GM23338 (cell line): Measurements from ENCODE around the gene GRID1. TPM values are rescaled to one million over a fixed set of nuclear protein-coding genes. Genes with fewer than 3 reads are reported as not detected.

ENCODE experiments used
- ATAC-seq: fragments of 200-7000 bp; cut with Tn5 transposase; 3 replicates; pipeline ENCODE4 v1.9.1; 2020
- DNase-seq: peaks from one replicate; pipeline ENCODE4 v3.0.0-alpha.2; 2015; ENCODE audit warnings: low spot score
- H2AFZ ChIP-seq: fragments of 200-600 bp; sonication (generic); 2 replicates; pipeline ENCODE4 v1.8.0; 2016; ENCODE audit warnings: antibody characterized with exemption, mild to moderate bottlenecking, moderate library complexity
- H3F3A ChIP-seq: fragments of 200-600 bp; sonication (generic); replicated peaks from 2 replicates; pipeline ENCODE4 v1.8.0; 2017; ENCODE audit warnings: antibody characterized with exemption, mixed run types, low read depth
- H3K27ac ChIP-seq: fragments of 200-600 bp; sonication (generic); 2 replicates; pipeline ENCODE4 v1.6.1; 2016; ENCODE audit warnings: low read depth
- H3K27me3 ChIP-seq: fragments of 200-600 bp; sonication (generic); 2 replicates; pipeline ENCODE4 v1.8.0; 2016; ENCODE audit warnings: mild to moderate bottlenecking, mixed run types, moderate library complexity; ENCODE audit not compliant: insufficient read depth
- H3K36me3 ChIP-seq: fragments of 200-600 bp; sonication (generic); 2 replicates; pipeline ENCODE4 v1.8.0; 2016; ENCODE audit warnings: mild to moderate bottlenecking; ENCODE audit not compliant: insufficient read depth
- H3K4me1 ChIP-seq: fragments of 200-600 bp; sonication (generic); 2 replicates; pipeline ENCODE4 v1.8.0; 2016; ENCODE audit warnings: mild to moderate bottlenecking, moderate library complexity; ENCODE audit not compliant: insufficient read depth
- H3K4me2 ChIP-seq: fragments of 200-600 bp; sonication (generic); 2 replicates; pipeline ENCODE4 v1.7.1; 2017; ENCODE audit warnings: mixed run types
- H3K4me3 ChIP-seq: fragments of 200-600 bp; sonication (generic); 2 replicates; pipeline ENCODE4 v1.6.1; 2016; ENCODE audit warnings: mixed run types
- H3K79me2 ChIP-seq: fragments of 200-600 bp; sonication (generic); replicated peaks from 2 replicates; pipeline ENCODE4 v1.8.0; 2017; ENCODE audit warnings: mild to moderate bottlenecking; ENCODE audit not compliant: insufficient read depth
- H3K9me2 ChIP-seq: fragments of 200-600 bp; sonication (generic); 2 replicates; pipeline ENCODE4 v1.8.0; 2017; ENCODE audit not compliant: insufficient read depth
- H4K20me1 ChIP-seq: fragments of 200-600 bp; sonication (generic); replicated peaks from 2 replicates; pipeline ENCODE4 v1.8.0; 2017; ENCODE audit warnings: mild to moderate bottlenecking; ENCODE audit not compliant: insufficient read depth
- H3K27ac Mint-ChIP-seq: 2 replicates; pipeline ENCODE4 v1.8.0; 2020; ENCODE audit warnings: inconsistent platforms, mild to moderate bottlenecking, moderate library complexity, mixed read lengths
- H3K27me3 Mint-ChIP-seq: 3 replicates; pipeline ENCODE4 v1.8.0; 2022; ENCODE audit warnings: low read depth, mild to moderate bottlenecking, moderate library complexity, mixed read lengths, inconsistent platforms; ENCODE audit not compliant: insufficient read depth, poor library complexity
- H3K36me3 Mint-ChIP-seq: 3 replicates; pipeline ENCODE4 v1.8.0; 2021; ENCODE audit warnings: low read depth, mild to moderate bottlenecking, inconsistent platforms, moderate library complexity, mixed read lengths
- H3K4me1 Mint-ChIP-seq: 3 replicates; pipeline ENCODE4 v1.8.0; 2020; ENCODE audit warnings: mild to moderate bottlenecking, inconsistent platforms, mixed read lengths
- H3K4me3 Mint-ChIP-seq: 3 replicates; pipeline ENCODE4 v1.8.0; 2021; ENCODE audit warnings: moderate library complexity, mild to moderate bottlenecking, inconsistent platforms, mixed read lengths
- H3K9me3 Mint-ChIP-seq: 3 replicates; pipeline ENCODE4 v1.8.0; 2020; ENCODE audit warnings: moderate library complexity, mild to moderate bottlenecking, inconsistent platforms, mixed read lengths
- CREB1 ChIP-seq: fragments of 250-450 bp; sonication (Bioruptor Pico); IDR thresholded peaks from 2 replicates; pipeline ENCODE4 v1.5.0; 2020; ENCODE audit warnings: low read depth, mild to moderate bottlenecking, moderate library complexity
- EZH2 ChIP-seq: fragments of 200-600 bp; sonication (generic); IDR thresholded peaks from one replicate; pipeline ENCODE4 v1.8.0; 2017; ENCODE audit warnings: antibody characterized with exemption, mild to moderate bottlenecking, low read depth; ENCODE audit not compliant: unreplicated experiment
- EZH2phosphoT487 ChIP-seq: fragments of 200-600 bp; sonication (generic); IDR thresholded peaks from one replicate; pipeline ENCODE4 v1.8.1; 2018; ENCODE audit warnings: antibody characterized with exemption; ENCODE audit not compliant: unreplicated experiment
- JUNB ChIP-seq: IDR thresholded peaks from one replicate; pipeline ENCODE4 v1.6.1; 2016; ENCODE audit warnings: antibody characterized with exemption; ENCODE audit not compliant: unreplicated experiment
- NANOG ChIP-seq: IDR thresholded peaks from 2 replicates; pipeline ENCODE4 v1.6.1; 2016; ENCODE audit warnings: antibody characterized with exemption, borderline replicate concordance
- POLR2AphosphoS5 ChIP-seq: IDR thresholded peaks from 2 replicates; pipeline ENCODE4 v1.6.1; 2016; ENCODE audit warnings: antibody characterized with exemption, low read depth
- STAT1 ChIP-seq: IDR thresholded peaks from one replicate; pipeline ENCODE4 v1.6.1; 2016; ENCODE audit warnings: antibody characterized with exemption; ENCODE audit not compliant: unreplicated experiment
- ZNF114 ChIP-seq: fragments of 250-450 bp; sonication (Bioruptor Pico); IDR thresholded peaks from 2 replicates; pipeline ENCODE4 v1.5.0; 2020; ENCODE audit warnings: mild to moderate bottlenecking, moderate library complexity
- ZNF331 ChIP-seq: fragments of 250-450 bp; sonication (Bioruptor Pico); IDR thresholded peaks from 2 replicates; pipeline ENCODE4 v1.5.0; 2020; ENCODE audit warnings: low read depth, mild to moderate bottlenecking, moderate library complexity
- polyA plus RNA-seq: library from polyadenylated mRNA; unstranded; fragments of >200 nt; fragmentation: Nextera tagmentation; extraction: Ambion mirVana; gene quantifications from 2 replicates; pipeline ENCODE4 v1.2.1, GENCODE V29; 2016
- total RNA-seq: library from RNA; depleted of rRNA; stranded (reverse); fragments of >200 nt; shearing (Covaris generic); gene quantifications from 2 replicates; pipeline ENCODE4 v1.2.3, GENCODE V29; 2014
- TF ChIP-seq, protein P1 (sequence below): fragments of 250-450 bp; sonication (Bioruptor Pico); IDR thresholded peaks from 2 replicates; pipeline ENCODE4 v1.5.0; 2020; ENCODE audit warnings: mild to moderate bottlenecking, moderate library complexity
- TF ChIP-seq, protein P2 (sequence below), 2 experiments: fragments of 200-600 bp in 1 of 2; sonication (generic) in 1 of 2; conservative IDR thresholded peaks; 2 replicates each; pipeline versions ENCODE4 v1.5.1 to v1.6.1; 2016 to 2017; ENCODE audit warnings: antibody characterized with exemption in 2 of 2, low read depth in 2 of 2, mild to moderate bottlenecking in 2 of 2, moderate library complexity in 1 of 2
- TF ChIP-seq, protein P3 (sequence below): IDR thresholded peaks from 2 replicates; pipeline ENCODE4 v1.6.1; 2016; ENCODE audit warnings: antibody characterized with exemption
- TF ChIP-seq, protein P4 (sequence below): IDR thresholded peaks from one replicate; pipeline ENCODE4 v1.6.1; 2018; ENCODE audit warnings: antibody characterized with exemption; ENCODE audit not compliant: unreplicated experiment

Gene GRID1
- total and polyA plus RNA-seq, 2 experiments from 2014 or later = 0.14 to 0.15 TPM

DNA sequence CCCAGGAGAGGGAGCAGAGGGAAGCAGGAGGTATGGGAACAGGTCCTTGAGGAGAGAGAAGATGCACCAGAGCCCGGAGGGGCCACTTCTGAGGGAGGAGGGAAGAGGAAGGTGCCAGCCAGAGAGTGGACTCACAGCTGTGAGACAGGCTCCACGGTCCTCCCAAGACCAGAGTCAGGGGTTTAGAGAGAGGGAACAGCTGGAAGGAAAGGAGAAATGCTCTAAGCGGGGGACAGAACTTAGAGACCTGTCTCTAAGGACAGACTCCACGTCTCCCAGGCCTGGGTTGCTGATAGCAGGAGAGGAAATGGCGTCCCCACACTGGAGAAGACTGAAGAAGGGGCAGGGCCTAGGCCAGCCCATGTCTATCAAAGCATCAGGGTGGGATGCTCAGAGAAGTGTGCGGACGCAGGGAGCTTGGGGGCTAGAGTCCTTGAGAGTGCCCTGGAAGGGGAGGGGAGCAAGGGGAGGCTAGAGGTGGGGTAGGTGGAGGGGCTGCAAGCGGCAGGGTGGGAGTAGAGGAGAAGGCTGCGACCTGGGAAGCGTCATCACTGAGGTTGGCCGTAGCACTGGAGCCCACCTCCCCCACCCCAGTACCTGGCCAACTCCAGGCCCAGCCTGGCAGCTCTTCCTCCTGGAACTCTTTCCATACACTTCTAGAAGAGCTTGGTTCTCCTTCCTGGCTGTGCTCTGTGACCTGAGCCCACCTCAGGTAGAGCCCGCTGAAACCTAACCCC lies 25.6 kb upstream of the GRID1 start:
- no peaks in the 10 kb centered on the region for H4K20me1 ChIP-seq
- H3F3A ChIP-seq = no peaks in the 10 kb centered on the region
- no peak overlapping the region for H2AFZ ChIP-seq
- Mint-ChIP-seq H3K36me3 (no peaks in the 10 kb centered on the region), H3K4me3 (no peak overlapping the region), H3K9me3 (peaks cover 3% of the 10 kb centered on the region; the same call in 1 of the 3 replicates), H3K4me1 (peaks cover 21% of the 10 kb centered on the region), H3K27ac (no peak overlapping the region), H3K27me3 (peaks cover 30% of the 10 kb centered on the region)
- no peak overlapping the region for H3K4me3 ChIP-seq
- peaks cover 23% of the 10 kb centered on the region for H3K27me3 ChIP-seq
- H3K79me2 ChIP-seq = no peaks in the 10 kb centered on the region
- H3K4me2 ChIP-seq = no peak overlapping the region
- TF ChIP-seq, protein P1, sequence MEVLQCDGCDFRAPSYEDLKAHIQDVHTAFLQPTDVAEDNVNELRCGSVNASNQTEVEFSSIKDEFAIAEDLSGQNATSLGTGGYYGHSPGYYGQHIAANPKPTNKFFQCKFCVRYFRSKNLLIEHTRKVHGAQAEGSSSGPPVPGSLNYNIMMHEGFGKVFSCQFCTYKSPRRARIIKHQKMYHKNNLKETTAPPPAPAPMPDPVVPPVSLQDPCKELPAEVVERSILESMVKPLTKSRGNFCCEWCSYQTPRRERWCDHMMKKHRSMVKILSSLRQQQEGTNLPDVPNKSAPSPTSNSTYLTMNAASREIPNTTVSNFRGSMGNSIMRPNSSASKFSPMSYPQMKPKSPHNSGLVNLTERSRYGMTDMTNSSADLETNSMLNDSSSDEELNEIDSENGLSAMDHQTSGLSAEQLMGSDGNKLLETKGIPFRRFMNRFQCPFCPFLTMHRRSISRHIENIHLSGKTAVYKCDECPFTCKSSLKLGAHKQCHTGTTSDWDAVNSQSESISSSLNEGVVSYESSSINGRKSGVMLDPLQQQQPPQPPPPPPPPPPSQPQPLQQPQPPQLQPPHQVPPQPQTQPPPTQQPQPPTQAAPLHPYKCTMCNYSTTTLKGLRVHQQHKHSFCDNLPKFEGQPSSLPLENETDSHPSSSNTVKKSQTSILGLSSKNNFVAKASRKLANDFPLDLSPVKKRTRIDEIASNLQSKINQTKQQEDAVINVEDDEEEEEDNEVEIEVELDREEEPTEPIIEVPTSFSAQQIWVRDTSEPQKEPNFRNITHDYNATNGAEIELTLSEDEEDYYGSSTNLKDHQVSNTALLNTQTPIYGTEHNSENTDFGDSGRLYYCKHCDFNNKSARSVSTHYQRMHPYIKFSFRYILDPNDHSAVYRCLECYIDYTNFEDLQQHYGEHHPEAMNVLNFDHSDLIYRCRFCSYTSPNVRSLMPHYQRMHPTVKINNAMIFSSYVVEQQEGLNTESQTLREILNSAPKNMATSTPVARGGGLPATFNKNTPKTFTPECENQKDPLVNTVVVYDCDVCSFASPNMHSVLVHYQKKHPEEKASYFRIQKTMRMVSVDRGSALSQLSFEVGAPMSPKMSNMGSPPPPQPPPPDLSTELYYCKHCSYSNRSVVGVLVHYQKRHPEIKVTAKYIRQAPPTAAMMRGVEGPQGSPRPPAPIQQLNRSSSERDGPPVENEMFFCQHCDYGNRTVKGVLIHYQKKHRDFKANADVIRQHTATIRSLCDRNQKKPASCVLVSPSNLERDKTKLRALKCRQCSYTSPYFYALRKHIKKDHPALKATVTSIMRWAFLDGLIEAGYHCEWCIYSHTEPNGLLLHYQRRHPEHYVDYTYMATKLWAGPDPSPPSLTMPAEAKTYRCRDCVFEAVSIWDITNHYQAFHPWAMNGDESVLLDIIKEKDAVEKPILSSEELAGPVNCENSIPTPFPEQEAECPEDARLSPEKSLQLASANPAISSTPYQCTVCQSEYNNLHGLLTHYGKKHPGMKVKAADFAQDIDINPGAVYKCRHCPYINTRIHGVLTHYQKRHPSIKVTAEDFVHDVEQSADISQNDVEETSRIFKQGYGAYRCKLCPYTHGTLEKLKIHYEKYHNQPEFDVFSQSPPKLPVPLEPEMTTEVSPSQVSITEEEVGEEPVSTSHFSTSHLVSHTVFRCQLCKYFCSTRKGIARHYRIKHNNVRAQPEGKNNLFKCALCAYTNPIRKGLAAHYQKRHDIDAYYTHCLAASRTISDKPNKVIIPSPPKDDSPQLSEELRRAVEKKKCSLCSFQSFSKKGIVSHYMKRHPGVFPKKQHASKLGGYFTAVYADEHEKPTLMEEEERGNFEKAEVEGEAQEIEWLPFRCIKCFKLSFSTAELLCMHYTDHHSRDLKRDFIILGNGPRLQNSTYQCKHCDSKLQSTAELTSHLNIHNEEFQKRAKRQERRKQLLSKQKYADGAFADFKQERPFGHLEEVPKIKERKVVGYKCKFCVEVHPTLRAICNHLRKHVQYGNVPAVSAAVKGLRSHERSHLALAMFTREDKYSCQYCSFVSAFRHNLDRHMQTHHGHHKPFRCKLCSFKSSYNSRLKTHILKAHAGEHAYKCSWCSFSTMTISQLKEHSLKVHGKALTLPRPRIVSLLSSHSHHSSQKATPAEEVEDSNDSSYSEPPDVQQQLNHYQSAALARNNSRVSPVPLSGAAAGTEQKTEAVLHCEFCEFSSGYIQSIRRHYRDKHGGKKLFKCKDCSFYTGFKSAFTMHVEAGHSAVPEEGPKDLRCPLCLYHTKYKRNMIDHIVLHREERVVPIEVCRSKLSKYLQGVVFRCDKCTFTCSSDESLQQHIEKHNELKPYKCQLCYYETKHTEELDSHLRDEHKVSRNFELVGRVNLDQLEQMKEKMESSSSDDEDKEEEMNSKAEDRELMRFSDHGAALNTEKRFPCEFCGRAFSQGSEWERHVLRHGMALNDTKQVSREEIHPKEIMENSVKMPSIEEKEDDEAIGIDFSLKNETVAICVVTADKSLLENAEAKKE (CRISPR knock-in tag) = no peak
- TF ChIP-seq CREB1 (no peak), EZH2 (no peak), STAT1 (no peak), EZH2phosphoT487 (no peak), NANOG (no peak), JUNB (no peak), ZNF114 (CRISPR knock-in tag) (no peak), POLR2AphosphoS5 (no peak), ZNF331 (CRISPR knock-in tag) (no peak)
- TF ChIP-seq, protein P2, sequence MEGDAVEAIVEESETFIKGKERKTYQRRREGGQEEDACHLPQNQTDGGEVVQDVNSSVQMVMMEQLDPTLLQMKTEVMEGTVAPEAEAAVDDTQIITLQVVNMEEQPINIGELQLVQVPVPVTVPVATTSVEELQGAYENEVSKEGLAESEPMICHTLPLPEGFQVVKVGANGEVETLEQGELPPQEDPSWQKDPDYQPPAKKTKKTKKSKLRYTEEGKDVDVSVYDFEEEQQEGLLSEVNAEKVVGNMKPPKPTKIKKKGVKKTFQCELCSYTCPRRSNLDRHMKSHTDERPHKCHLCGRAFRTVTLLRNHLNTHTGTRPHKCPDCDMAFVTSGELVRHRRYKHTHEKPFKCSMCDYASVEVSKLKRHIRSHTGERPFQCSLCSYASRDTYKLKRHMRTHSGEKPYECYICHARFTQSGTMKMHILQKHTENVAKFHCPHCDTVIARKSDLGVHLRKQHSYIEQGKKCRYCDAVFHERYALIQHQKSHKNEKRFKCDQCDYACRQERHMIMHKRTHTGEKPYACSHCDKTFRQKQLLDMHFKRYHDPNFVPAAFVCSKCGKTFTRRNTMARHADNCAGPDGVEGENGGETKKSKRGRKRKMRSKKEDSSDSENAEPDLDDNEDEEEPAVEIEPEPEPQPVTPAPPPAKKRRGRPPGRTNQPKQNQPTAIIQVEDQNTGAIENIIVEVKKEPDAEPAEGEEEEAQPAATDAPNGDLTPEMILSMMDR (conservative IDR thresholded peaks at IDR 0.05; ENCODE audit: low read depth in 2 of 2) = no peak
- TF ChIP-seq, protein P3, sequence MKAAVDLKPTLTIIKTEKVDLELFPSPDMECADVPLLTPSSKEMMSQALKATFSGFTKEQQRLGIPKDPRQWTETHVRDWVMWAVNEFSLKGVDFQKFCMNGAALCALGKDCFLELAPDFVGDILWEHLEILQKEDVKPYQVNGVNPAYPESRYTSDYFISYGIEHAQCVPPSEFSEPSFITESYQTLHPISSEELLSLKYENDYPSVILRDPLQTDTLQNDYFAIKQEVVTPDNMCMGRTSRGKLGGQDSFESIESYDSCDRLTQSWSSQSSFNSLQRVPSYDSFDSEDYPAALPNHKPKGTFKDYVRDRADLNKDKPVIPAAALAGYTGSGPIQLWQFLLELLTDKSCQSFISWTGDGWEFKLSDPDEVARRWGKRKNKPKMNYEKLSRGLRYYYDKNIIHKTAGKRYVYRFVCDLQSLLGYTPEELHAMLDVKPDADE = no peak
- TF ChIP-seq, protein P4, sequence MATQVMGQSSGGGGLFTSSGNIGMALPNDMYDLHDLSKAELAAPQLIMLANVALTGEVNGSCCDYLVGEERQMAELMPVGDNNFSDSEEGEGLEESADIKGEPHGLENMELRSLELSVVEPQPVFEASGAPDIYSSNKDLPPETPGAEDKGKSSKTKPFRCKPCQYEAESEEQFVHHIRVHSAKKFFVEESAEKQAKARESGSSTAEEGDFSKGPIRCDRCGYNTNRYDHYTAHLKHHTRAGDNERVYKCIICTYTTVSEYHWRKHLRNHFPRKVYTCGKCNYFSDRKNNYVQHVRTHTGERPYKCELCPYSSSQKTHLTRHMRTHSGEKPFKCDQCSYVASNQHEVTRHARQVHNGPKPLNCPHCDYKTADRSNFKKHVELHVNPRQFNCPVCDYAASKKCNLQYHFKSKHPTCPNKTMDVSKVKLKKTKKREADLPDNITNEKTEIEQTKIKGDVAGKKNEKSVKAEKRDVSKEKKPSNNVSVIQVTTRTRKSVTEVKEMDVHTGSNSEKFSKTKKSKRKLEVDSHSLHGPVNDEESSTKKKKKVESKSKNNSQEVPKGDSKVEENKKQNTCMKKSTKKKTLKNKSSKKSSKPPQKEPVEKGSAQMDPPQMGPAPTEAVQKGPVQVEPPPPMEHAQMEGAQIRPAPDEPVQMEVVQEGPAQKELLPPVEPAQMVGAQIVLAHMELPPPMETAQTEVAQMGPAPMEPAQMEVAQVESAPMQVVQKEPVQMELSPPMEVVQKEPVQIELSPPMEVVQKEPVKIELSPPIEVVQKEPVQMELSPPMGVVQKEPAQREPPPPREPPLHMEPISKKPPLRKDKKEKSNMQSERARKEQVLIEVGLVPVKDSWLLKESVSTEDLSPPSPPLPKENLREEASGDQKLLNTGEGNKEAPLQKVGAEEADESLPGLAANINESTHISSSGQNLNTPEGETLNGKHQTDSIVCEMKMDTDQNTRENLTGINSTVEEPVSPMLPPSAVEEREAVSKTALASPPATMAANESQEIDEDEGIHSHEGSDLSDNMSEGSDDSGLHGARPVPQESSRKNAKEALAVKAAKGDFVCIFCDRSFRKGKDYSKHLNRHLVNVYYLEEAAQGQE = no peak
- no peaks in the 10 kb centered on the region for H3K36me3 ChIP-seq
- no peak overlapping the region for H3K27ac ChIP-seq
- DNase-seq = no peak
- H3K4me1 ChIP-seq = peaks cover 6% of the 10 kb centered on the region; the same call in 1 of the 2 replicates
- H3K9me2 ChIP-seq = no peaks in the 10 kb centered on the region
- no peak for ATAC-seq
